ENCODE results near the gene PMVK. TPM values are rescaled to one million over a fixed set of nuclear protein-coding genes. Genes with fewer than 3 reads are reported as not detected.

The PMVK gene
- total RNA-seq, 1 experiment from 2014 or later = 24.0 TPM

GRCh38 chr1:154962795-154963330 is 26.3 kb upstream of the PMVK start (continued):
- no peak for TF ChIP-seq CTCF (IDR thresholded peaks at IDR 0.05 in 2 of 3, conservative IDR thresholded peaks at IDR 0.05 in 1 of 3; ENCODE audit: borderline replicate concordance in 1 of 3, insufficient read depth in 1 of 3, low read depth in 2 of 3, low read length in 2 of 3)

DNA sequence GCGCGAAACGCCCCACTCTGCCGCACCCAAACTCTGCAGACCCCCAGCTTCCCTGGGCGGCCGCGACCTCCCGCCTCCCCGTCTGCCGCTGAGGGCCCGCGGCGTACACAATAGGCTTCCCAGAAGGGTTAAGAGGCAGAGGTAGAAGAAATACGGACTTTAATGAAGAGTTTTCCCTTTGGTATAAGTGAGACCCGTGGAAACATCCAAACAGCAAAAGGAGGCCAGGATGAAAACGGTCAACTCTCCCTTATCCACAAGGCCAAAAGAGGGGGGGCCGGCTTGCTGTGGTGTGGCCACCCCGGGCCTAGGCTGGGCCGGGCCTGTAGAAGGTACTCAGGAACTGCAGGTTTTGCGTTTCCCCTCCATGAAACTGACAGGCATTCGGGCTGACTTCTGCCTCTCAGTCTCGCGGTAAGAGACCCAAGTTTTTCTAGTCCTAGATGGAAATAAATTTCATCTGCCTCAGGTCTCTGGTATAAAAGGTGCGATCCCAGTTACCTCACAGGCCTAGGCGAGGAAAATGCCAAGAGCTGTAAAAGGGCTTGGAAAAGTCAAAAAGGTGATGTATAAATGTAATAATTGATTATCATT is 25.7 kb upstream of the PMVK start:
- peak overlapping the region; percentile 92 for H3K27ac ChIP-seq (ENCODE audit: low read depth, low read length)
- TSS peak; percentile 79 for BruUV-seq (replicated peaks)
- ChIA-PET CTCF (interaction anchor here (1.6 to 2.5 kb wide), 2 partner anchors 8 to 37 kb away, joined by 10 to 15 read pairs; partner anchors contain the start of gene SHC1), RAD21 (ENCODE audit: low non-redundant PET in 1 of 2, low total read pairs in 2 of 2, uncharacterized antibody in 2 of 2, unreplicated experiment in 2 of 2) (no interaction called here), POLR2A (interaction anchor here (1.0 to 2.4 kb wide), 3 partner anchors 10 to 31 kb away, joined by 3 to 38 read pairs (median 3); partner anchors contain the start of genes CKS1B, LENEP and SHC1)
- H3K4me2 ChIP-seq (ENCODE audit: low read length) = peak overlapping the region; percentile 82
- peaks cover 32% of the 10 kb centered on the region for H3K79me2 ChIP-seq (ENCODE audit: insufficient read depth, low read length)
- H3K27me3 ChIP-seq (ENCODE audit: insufficient read depth, low read length) = no peaks in the 10 kb centered on the region
- peak overlapping the region; percentile 78 for H3K9ac ChIP-seq (ENCODE audit: low read length)
- H3K9me3 ChIP-seq (ENCODE audit: control insufficient read depth in 1 of 2, insufficient read depth in 1 of 2, low read depth in 1 of 2, low read length in 2 of 2) = no peaks in the 10 kb centered on the region
- peak; percentile 32 for TF ChIP-seq POLR2AphosphoS5 (IDR thresholded peaks at IDR 0.05; ENCODE audit: low read depth, low read length)
- peak; percentile 87 for TF ChIP-seq ZFX (IDR thresholded peaks at IDR 0.05)
- no peak for TF ChIP-seq EZH2 (IDR thresholded peaks at IDR 0.05)
- TF ChIP-seq FOSL1 (IDR thresholded peaks at IDR 0.05; ENCODE audit: low read depth) = no peak
- TF ChIP-seq, protein P1, sequence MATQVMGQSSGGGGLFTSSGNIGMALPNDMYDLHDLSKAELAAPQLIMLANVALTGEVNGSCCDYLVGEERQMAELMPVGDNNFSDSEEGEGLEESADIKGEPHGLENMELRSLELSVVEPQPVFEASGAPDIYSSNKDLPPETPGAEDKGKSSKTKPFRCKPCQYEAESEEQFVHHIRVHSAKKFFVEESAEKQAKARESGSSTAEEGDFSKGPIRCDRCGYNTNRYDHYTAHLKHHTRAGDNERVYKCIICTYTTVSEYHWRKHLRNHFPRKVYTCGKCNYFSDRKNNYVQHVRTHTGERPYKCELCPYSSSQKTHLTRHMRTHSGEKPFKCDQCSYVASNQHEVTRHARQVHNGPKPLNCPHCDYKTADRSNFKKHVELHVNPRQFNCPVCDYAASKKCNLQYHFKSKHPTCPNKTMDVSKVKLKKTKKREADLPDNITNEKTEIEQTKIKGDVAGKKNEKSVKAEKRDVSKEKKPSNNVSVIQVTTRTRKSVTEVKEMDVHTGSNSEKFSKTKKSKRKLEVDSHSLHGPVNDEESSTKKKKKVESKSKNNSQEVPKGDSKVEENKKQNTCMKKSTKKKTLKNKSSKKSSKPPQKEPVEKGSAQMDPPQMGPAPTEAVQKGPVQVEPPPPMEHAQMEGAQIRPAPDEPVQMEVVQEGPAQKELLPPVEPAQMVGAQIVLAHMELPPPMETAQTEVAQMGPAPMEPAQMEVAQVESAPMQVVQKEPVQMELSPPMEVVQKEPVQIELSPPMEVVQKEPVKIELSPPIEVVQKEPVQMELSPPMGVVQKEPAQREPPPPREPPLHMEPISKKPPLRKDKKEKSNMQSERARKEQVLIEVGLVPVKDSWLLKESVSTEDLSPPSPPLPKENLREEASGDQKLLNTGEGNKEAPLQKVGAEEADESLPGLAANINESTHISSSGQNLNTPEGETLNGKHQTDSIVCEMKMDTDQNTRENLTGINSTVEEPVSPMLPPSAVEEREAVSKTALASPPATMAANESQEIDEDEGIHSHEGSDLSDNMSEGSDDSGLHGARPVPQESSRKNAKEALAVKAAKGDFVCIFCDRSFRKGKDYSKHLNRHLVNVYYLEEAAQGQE (IDR thresholded peaks at IDR 0.05; ENCODE audit: low read depth) = no peak
- peak overlapping the region; percentile 64 to 80 for H3K4me3 ChIP-seq (replicated peaks in 1 of 2; ENCODE audit: low read depth in 1 of 2, low read length in 2 of 2)
- intact Hi-C loops (cut with micrococcal nuclease) = loop anchor here (5.0 kb wide), 1 partner anchor 35 kb away; no protein-coding TSS in a partner anchor
- no peaks in the 10 kb centered on the region for H3K9me2 ChIP-seq (ENCODE audit: insufficient read depth)
- peaks cover 17 to 43% of the 10 kb centered on the region in 2 experiments for H3K4me1 ChIP-seq (ENCODE audit: control insufficient read depth in 1 of 2, insufficient read depth in 2 of 2, low read length in 2 of 2)
- peak; percentile 35 for ATAC-seq
- peaks cover 22 to 48% of the 10 kb centered on the region in 2 experiments; a peak in 3 of 4 replicates for H3K36me3 ChIP-seq (ENCODE audit: control insufficient read depth in 1 of 2, insufficient read depth in 2 of 2, low read length in 2 of 2)
- no peak overlapping the region for H2AFZ ChIP-seq (ENCODE audit: low read depth, low read length, poor library complexity, severe bottlenecking)
- DNase-seq (ENCODE audit: low read depth, low spot score) = no peak
- H4K20me1 ChIP-seq (ENCODE audit: insufficient read depth) = no peaks in the 10 kb centered on the region

Measured in HCT116 (cell line).